Measurements from ENCODE around the gene GDPD5. TPM values are rescaled to one million over a fixed set of nuclear protein-coding genes. Genes with fewer than 3 reads are reported as not detected.

Gene GDPD5
- polyA plus RNA-seq, 1 donor = 28.3 TPM

- no peak for DNase-seq
Observed at GRCh38 chr11:75471176-75471973, 54.4 kb downstream of the GDPD5 start.

- DNase-seq = no peak
Observed at GRCh38 chr11:75470476-75471080, 55.2 kb downstream of the GDPD5 start.

GRCh38 chr11:75469785-75470405 lies 55.8 kb downstream of the GDPD5 start:
- no peak for DNase-seq

- DNase-seq = peak; percentile 25
Observed at GRCh38 chr11:75468534-75469340, 57.0 kb downstream of the GDPD5 start.

- no peak for DNase-seq
Observed at GRCh38 chr11:75467881-75468280, 57.9 kb downstream of the GDPD5 start.

GRCh38 chr11:75467311-75467710 lies 58.4 kb downstream of the GDPD5 start:
- DNase-seq = no peak

- DNase-seq = no peak
Observed at GRCh38 chr11:75465701-75466531, 59.8 kb downstream of the GDPD5 start.

GRCh38 chr11:75463106-75463774 lies 62.5 kb downstream of the GDPD5 start:
- DNase-seq = no peak

GRCh38 chr11:75462117-75462653 lies 63.6 kb downstream of the GDPD5 start:
- DNase-seq = no peak

GRCh38 chr11:75461151-75461550 lies 64.6 kb downstream of the GDPD5 start:
- no peak for DNase-seq

- no peak for DNase-seq
Observed at GRCh38 chr11:75456596-75457183, 69.1 kb downstream of the GDPD5 start.

- DNase-seq = no peak
Observed at GRCh38 chr11:75454987-75455386, 70.8 kb downstream of the GDPD5 start.

- DNase-seq = no peak
Observed at GRCh38 chr11:75453916-75454655, 71.7 kb downstream of the GDPD5 start.

- no peak for DNase-seq
Observed at GRCh38 chr11:75450826-75451821, 74.6 kb downstream of the GDPD5 start.

- no peak for DNase-seq
Observed at GRCh38 chr11:75450236-75450635, 75.5 kb downstream of the GDPD5 start.

GRCh38 chr11:75449776-75450175 lies 76.0 kb downstream of the GDPD5 start:
- DNase-seq = no peak

GRCh38 chr11:75449271-75449670 lies 76.5 kb downstream of the GDPD5 start:
- no peak for DNase-seq

GRCh38 chr11:75447415-75447814 lies 78.3 kb downstream of the GDPD5 start:
- no peak for DNase-seq

Measured in hindlimb muscle (tissue), 1 donor.